Measurements from ENCODE around the gene TTC7B.

TTC7B gene

DNA sequence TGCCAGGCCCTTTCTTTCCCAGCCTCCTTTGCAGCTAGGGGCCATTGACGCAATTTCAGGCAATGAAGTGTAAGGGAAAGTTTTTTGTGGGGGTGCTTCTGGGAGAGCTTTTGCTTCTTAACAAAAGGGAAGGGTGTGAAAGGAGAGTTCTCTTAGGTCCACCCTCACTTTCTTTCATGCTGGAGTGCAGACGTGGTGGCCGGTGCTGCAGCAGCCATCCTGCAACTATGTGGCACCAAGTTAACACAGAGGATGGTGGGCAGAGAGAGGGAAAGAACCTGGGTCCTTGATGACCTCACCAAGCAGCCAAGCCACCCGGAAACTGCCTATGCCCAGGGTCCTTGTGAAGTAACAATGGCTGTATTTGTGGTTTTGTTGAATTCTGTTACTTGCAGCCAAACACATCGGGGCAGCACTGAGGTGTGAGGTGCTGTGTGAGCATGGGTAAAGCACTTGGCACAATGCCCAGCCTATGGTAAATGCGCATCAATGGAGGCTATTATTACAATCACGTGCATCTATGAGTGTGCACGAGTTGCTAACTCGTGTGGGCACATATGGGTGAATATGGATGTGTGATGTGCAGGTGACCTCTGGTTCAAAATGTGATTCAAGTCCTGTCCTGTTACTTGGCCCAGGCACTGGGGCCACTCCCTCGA lies 296.8 kb downstream of the TTC7B start:
- DNase-seq = no peak

DNA sequence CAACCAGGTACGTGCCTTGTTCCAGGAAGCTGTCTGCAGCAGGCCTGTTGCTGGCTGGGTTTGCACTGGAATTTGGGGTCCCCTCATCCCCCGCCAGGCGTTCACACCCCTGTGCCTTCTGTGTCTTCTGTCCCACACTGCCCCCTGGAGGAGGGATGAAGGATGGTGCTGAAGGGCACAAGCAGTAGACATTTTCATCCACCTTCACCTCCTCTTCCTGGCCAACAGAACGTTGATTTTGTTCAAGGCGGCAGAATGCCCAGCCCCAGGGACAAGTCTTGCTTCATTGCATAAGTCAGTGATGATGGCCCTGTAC lies 297.3 kb downstream of the TTC7B start:
- DNase-seq = peak; percentile 29

DNA sequence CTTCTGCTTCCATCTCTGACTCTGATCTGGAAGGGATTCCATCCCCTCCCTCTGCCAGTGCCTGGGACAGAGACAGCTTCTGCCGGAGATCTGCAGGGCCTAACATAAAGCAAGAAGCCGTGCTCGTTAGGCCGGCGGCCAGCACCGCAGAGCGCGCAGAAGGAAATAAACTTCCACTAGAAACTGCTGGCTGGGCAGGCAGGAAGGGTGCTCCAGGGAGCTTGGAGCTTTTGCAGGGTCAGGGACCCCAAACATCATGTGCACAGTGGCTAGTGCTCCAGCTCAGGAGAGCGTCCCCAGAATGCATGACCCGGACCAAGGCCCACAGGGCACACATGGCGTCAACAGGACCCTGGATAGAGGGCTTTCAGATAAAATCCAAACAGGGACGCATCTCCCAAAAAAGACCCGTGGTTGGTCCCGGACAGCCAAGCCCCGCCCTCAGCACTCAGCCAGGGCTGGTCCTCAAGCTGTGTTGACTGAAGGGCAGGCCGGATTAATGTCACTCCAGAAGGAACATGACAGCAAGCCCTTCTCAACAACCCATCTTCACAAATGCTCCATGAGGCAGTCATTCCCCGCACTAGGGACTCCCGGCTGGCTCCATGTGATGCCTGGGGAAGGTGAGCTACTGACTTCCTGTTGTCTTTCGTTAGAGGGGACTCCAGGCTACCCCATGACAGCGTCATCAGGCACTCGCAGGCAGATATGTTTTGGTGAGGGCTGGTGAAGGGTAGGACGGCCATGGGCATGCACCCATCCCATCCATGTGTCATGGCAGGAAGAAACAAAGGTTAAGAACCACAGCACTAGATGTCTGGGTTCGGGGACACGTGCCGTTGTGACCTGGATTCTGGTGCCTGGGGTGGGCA lies 297.9 kb downstream of the TTC7B start:
- DNase-seq = no peak

DNA sequence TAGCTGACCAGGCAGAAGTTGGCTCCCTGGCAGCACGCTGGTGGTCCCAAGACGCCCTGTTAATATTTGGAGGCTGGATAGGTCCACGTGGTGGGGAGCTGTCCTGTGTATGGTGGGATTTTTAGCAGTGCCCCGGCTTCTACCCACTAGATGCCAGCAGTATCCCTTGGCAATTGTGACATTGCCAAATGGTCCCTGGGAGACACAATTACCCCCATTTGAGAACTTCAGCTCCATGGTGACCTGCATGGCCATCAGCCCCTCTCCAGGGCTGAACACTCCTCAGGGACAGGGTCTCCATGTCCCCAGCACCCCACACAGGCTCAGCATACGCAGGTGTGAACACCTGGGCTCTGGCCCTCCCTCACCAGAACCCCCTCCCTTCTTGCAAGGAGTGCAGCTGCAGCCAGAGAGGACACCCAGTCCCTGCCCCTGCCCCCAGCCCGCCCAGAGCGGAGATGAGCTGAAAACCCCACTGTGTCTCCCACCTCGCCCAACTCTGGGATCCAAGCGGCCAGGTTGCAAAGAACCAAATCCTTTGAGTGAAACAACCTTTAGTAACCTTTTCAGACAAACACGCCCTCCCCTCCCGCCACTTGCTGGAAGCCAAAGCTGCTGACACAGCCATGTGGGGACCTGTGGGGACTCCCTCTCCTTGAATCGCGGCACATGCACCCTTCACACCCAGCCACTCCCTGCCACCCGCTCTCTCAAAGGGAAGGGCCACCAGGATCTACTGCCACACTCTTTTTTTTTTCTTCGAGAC lies 299.0 kb downstream of the TTC7B start:
- no peak for DNase-seq

DNA sequence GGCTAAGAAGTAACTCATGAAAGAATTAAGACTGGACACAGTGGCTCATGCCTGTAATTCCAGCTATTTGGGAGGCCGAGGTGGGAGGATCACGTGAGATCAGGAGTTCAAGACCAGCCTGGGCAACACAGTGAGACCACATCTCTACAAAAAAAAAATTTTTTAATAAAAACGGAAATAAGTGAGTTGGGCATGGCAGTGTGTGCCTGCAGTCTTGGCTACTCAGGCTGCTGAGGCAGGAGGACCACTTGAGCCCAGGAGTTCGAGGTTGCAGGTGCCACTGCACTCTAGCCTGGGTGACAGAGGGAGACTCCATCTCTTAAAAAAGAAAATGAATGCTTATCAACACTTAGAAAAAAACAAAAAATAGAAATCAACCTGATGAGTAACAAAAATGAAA lies 301.7 kb downstream of the TTC7B start:
- DNase-seq = no peak

DNA sequence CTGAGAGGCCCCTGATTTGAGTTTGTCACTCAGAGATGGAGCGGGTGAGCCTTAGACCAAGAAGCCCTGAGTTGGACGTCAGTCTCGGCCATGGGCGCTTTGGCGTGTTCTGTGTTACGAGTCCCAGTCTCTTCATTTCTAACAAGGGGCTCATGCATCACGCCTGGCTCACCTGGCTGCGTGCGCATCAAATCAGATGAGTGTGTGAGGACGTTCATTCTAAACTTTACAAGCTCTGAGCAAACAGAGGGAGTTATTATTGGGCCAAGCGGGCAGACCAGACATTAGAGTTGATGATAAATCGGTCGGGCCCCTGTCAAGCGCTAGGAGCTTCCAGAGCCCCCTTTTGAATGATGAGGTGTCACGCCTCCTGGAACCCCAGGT lies 302.2 kb downstream of the TTC7B start:
- no peak for DNase-seq

DNA sequence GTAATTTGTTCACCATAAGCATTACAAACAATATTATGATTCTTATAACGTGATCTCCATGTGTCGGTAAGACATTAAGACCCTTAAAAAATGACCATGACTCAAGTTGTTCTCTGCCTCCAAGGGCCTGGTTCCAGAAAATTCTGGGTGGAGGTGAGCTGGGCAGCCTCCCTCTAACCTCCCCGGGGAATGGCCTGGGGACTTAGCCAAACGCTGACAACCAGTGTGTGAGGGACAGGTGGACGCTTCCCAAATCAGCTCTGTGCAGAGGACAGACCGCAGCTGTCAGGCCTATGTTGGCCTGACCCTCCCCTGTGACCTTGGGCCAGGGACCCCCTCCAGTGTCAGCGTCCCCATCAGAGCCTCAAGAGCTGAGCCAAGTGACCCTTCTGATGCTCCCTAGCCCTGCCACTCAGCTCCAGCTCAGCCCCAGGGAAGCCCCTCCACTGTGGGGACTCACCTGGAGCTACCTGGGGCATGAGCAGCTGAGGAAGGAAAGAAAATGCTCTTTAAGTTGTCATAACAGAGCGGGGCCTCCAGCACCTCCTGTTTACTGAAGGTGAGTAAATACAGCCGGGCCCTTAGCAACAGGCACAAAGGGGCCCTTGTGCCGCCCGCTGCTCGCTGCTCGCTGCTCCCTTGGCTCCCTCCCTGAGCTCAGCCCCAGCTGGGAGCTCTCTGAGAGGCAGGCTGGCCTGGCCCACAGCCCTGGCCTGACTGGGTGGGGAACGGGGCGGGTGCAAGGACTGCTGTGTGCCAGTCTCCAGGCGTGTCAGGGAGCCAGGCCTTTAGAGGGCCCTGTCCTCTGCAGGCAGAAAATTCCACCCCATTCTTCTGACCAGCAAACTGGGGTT lies 302.8 kb downstream of the TTC7B start:
- no peak for DNase-seq

DNA sequence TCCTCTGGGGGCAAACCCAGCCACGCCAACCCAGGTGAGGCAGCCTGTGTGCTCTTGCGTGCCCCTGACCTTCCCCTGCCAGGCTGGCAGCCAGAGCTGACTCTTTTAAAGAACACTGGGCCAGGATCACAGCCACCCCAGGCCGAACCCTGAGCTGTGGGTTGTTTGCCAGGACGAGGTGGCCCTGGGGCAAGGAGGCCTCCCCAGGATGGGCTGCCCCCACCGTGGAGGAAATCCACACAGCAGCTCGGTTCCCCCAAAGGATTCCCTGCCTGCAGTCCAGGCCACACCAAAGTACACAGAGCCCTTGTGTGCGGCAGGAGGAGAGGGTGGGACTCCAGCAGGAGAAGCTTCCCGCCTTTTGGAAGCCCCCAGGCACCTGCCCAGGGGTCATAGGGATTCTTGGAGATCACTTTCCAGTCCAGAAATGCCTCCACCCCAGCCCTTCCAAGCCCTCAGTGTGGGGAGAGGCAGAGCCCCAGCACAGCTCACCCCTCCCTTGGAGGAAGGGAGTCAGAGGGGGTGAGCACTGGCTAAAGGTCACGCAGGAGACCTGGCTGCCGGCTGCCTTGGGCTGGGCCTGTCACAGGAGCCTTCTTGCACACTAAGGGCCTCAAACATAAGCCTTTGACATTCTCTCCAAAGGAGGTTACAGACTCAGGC lies 303.8 kb downstream of the TTC7B start:
- no peak for DNase-seq

DNA sequence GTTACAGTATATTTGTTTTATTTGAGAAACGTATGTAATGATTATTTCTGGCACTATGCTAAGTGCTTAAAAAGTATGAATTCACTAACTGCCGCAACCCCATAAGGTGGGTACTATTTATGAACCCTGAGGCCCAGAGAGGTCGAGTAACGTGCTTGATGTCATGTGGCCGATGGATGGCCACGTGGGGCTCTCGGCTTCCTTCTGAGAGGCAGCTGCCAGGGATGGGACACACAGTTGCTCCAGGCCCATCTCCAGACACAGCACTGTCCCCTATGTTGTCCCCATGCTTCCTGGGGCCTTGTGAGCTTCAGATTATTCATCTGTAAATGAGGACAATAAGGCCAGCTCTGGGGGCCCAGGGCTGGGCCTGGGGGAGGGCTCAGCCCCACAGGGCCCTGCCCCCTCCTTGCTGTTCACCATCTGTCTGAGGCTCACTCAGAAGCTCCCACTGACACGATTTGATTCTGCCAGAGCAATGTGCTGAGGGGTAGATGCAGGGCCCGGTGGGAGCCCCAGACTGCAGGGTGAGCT lies 304.4 kb downstream of the TTC7B start:
- DNase-seq = no peak

DNA sequence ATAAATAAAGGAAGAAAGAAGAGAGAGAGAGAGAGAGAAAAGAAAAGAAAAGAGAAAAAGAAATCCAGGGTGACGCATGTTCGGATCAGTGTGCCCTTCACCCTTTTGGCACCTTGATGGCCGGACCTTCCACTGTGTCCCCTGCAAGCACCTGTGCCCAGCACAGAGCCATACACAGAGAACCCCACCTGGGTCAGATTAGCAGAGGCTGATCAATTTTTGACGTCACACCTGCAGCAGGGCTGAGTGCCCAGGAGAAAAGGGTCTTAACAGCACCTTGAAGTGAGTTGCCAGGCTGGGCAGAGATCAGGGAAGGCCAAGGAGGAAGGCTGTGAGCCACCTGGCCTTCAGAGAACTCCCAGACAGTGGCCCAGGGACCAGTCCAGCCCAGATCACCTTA lies 305.0 kb downstream of the TTC7B start:
- no peak for DNase-seq

DNA sequence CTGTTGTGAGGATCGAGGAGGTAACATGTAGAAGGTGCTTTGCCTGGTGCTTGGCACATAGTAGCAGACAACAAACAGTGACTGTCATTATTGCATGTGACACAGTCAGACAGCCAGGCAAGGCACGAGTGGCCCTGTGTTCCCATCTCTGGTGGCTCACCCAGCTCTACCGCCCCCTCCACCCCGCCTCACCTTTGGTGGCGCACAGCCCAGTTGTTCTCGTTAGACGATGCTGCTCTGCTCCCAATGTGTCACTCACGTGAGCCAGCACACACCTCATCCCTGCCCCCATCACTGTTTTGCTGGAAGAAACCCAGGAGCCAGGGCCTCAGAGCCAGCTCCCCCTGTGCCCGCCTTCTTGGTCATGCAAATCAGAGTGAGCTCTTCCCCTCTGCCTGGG lies 306.1 kb downstream of the TTC7B start:
- DNase-seq = no peak

DNA sequence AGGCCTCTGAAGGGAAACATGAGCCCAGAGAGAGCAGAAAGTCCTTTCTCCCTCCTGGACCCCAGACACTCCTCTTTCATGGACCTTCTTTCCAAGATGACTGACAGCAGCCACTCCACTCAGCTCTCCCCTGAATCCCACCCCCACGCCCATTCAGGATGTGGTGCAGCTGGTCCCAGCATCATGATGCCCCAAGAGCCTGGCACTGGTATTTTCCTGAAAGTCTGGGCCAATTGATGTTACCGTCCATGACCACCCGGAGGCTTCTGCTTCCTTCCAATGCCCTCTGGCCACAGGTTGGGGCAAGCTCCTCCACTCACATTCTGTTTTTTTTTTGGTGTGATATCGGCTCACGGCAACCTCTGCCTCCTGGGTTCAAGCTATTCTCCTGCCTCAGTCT lies 306.8 kb downstream of the TTC7B start:
- no peak for DNase-seq

DNA sequence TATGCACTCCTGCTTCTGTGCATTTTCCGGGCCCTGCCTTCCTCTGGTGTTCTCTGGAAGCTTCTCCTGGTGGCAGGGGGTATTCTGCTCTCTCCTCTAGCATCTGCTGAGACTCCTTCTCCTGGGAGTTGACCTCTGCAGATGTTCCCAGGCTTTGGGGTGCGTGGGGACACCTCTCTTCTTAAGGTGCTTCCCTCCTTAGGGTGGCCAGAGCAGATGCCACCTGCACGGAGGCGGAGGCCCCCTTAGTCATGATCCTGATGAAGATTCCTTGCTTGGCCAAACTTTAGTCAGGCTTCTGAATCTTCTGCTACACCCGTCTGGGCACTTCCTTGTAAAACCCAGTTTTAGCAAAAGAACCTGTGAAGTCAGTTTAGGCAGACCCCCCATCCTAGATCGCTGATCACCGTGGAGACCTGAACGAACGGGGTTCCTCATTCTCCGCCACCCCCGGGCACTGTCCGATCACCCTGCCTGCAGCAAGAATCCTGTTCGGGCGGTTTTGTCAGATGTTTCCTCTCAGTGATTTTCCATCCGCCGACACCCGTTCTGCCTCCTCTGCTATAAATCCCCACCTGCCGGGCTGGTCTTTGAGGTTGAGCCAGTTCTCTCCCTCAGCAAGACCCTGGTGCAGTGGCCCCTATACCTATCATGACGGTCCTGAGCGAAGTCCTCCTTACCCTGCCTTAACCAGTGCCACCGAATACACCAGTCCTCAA lies 307.5 kb downstream of the TTC7B start:
- no peak for DNase-seq

DNA sequence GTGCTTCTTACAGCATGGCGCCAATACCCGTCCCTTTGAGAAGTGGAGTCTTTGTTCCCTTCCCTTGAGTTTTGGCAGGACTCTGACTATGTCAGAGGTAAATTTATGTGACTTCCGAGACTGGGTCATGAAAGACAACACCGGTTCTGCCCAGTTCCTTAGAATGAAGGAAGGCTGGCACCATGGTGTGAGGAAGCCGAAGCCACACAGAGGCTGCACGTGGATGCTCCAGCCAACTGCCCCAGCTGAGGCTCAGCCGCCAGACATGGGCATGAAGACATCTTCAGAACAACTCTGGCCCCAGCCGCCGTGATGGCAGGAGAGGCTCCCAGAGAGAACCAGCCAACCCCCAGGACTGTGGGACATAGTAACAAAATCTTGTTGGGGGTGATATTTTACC lies 308.2 kb downstream of the TTC7B start:
- DNase-seq = no peak

DNA sequence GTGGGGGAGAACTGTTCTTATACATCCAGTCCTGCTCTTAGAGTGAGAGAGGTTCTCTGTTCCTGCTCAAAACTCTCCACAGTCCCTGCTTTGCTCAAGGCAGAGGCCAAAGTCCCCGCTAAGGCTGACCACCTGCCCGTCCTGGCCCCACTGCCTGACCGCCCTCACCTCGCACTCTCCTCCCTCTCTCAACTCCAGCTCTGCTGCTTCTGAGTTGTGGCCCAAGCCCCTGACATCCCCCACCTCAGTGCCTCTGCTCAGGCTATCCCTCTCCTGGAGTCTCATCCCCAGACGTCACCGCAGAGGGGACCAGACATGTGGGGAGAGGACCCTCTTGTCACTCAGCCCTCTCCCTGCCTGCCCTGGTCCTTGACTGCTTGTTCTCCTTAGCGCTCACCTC lies 308.8 kb downstream of the TTC7B start:
- DNase-seq = no peak

DNA sequence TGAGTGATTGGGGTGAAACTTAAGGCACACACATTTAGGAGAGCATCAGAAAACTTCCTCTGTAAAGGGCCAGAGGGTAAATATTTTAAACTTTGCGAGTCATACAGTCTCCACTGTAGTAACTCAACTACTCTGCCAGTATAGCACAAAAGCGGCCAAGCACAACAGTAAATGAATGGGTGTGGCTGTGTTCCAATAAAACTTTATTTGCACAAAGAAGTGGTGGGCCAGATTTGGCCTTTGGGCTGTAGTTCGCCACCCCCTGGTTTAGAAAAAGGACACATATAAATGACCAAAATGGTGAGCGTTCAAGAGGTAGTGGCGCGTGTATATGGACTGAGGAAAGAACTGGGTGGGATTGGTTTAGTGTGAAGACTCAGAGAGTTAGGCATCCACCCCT lies 309.5 kb downstream of the TTC7B start:
- no peak for DNase-seq

DNA sequence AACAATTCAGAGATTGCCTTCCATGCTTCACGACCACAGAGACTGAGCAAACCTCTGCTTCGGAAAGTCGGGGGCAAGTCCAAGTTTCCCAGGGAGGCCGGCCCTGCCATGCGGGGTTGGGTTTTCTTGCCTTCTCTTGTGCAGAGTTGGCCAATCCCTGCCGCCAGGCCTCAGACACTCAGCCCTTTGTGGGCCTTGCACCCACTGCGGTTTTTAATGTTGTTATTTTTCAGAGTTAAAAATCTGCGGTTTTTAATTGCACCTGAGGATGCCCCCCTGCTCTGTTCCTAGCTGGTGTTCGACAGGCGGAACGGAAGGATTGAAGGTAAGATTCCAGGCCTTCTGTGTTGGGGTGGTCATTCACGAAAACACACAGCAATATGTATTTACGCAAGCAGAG lies 310.7 kb downstream of the TTC7B start:
- no peak for DNase-seq

DNA sequence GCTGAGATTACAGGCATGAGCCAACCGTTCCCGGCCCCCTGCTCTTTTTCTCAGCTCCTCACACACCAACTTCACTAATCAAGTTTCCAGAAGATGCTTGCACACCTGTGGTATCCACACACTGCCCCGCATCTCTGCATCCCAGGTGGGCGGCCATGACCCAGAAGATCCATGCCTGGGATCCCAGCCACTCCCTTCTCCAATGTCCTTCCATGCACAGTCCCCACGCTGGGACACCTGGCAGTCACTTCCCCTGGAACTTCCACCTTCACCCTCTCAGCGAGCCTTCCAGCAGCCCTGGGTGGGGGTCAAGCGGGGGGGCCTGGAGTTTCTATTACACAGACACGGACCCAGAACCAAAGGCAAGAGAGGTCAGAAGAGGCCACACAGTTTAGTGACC lies 311.6 kb downstream of the TTC7B start:
- DNase-seq = no peak

DNA sequence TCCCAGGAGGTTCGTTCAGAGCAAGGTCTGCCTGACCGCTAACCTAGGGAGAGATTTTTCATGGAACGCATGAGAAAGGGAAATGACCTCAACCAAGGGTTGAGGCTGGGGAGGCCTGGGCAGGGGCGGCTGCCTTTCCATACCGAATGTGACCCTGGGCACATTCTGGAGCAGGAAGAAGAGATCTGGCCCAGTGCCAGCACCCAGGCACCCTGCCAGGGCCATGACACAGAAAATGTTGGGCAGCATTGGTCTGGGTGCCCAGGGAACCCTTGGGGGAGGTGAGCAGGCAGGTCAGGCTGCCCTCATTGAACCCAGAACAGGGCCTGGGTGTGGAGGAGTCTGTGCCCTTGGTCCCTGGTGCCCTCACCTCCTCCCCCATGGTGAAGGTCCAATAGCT lies 312.6 kb downstream of the TTC7B start:
- no peak for DNase-seq

DNA sequence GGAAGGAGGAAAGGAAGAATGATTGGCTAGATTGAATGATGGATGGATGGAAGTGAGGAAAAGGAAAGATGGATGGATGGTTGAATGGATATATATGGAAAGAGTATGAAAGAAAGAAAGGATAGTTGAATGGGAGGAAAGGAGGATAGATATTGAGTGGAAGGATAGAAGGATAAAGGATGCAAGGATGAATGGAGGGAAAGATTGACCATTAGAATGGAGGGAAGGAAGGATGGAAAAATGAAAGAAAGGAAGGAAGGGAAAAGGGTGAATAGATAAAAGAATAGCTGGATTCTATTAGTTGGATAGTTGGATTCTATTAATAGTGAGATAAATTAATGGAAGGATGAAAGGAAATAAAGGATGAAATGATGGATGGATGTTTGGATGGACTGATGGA lies 313.5 kb downstream of the TTC7B start:
- no peak for DNase-seq

DNA sequence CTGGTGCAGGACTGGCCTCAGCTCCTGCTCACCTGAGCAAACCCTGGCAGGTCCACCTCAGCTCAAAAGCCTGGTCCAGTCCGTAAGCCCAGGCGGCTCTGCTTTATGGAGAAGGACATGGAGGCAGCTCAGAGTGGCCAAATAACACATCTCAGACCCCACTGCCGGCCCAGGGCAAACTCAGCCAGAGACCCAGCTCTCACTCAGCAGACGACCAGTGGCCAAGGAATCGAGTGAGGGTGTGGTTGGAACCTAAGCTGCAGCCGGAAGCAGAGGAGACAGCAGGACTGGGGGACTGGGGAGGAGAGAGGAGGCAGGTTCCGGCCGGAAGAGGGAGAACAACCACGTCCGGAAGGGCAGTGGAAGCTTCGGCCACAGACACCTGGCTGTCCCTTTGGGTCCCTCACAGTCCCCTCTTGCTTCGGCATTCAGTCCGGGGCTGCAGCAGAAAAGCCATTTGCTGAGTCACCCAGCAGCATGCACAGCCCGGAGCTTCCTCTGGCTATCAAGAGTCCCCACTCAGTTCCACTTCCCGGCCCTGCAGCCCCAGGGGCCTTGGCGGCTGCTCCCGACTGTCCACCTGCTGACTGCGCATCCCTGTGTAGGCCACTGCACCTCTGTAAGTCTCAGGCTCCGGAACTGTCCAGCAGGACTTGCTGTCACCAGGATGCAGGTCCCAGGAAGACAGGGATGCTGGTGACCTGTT lies 315.4 kb downstream of the TTC7B start:
- DNase-seq = peak; percentile 28
